Caki2 (cell line): ENCODE results near the gene TLE7. TPM values are rescaled to one million over a fixed set of nuclear protein-coding genes. Genes with fewer than 3 reads are reported as not detected.

Source experiments
- DNase-seq: peaks from one replicate; pipeline ENCODE4 v3.0.0-alpha.2; 2015; ENCODE audit warnings: low read depth
- in situ Hi-C: cut with HindIII; loops from 2 replicates; pipeline ENCODE4 v1.10.0; 2016; ENCODE audit warnings: low sequenced_read_pairs, low pct_unique_long_range_greater_than_20kb, mixed read lengths
- total RNA-seq: library from RNA; depleted of rRNA; stranded (reverse); fragments of >200 nt; shearing (Covaris generic); gene quantifications from 2 replicates; pipeline ENCODE4 v1.2.3, GENCODE V29; 2014; ENCODE audit warnings: low replicate concordance; rRNA removed

Gene TLE7
- total RNA-seq, 1 experiment from 2014 or later, result not detected

GRCh38 chr16:71399801-71400563 is 41.9 kb downstream of the TLE7 start:
- DNase-seq, result no peak
- in situ Hi-C loops, result no loop called here

DNA sequence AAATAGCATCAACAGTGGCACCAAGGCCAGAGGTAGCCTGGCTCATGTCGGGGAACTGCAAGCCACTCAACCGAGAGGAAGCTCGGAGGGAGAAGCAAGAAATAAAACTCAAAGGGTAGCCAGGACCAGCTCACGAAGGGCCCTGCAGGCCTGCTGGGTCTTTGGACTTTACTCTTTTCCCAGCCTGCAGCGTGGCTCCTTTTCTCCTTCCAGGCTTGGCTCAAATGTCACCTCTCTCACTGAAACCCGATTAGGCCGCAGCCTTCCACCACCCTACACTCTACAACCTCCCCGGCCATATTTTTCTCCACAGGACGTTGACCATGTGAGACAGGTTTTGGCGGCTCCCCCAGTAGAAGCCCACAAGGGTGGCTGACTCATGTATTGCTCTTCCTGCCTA is 45.3 kb downstream of the TLE7 start:
- in situ Hi-C loops, result no loop called here
- no peak for DNase-seq

- no peak for DNase-seq
- in situ Hi-C loops, result no loop called here
These were observed 52.5 kb downstream of the TLE7 start for GRCh38 chr16:71389330-71389729.

- no peak for DNase-seq
- in situ Hi-C loops, result no loop called here
These were observed 54.6 kb downstream of the TLE7 start for GRCh38 chr16:71387045-71387871.

DNA sequence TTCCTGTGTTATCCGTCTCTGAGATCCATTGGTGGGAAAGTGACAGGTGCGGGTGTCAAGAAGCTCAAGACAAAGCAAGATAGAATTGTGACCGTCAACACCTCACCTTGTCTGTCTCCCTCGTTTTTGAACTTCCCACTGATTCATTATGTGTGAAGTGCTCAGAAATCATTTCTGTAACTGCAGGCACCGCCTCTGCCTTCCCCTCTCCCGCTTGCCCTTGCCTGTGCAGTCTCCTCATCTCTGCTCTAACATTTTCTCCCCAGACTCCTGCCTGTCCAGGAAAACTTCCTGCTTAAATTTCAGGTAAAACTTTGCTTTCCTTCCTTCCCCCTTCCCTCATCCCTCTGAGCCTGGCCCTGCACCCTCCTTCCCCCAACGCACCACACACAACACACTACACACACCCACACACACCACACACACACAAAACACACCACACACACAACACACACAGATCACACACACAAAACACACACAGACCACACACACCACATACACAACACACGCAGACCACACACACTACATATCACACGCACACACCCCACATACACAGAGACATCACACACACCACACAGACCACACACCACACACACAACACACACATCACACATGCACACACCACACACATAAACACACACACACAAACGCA is 57.7 kb downstream of the TLE7 start:
- in situ Hi-C loops, result no loop called here

GRCh38 chr16:71383054-71383773 is 58.6 kb downstream of the TLE7 start:
- DNase-seq, result no peak
- in situ Hi-C loops, result no loop called here

More for the DNA sequence above, 57.7 kb downstream of the TLE7 start:
- DNase-seq, result no peak

DNA sequence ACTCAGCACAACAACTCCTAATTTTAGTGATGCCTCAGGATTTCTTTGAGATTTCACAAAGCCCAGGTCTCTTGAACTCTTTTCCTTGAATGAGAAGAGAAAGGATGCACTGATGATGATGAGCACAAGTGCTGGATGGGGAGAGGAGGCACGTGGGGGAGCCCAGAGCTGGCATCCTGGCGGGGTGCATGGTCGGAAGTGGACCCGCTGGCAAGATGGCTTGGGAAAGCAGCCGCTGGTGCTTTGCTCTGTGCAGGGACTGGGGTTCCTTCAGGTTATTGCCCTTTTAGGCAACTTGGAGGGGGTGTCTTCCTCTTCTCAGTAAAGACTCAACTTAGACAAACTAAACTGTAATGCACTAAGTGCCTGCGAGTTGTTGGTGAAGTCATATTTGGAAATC is 61.0 kb downstream of the TLE7 start:
- no peak for DNase-seq
- in situ Hi-C loops, result no loop called here

Other genes starting within 250 kb of the TLE7 start
- gene HYDIN, start 211.3 kb downstream of the TLE7 start, total RNA-seq, result 0.95 and 3.8 TPM in 2 replicates
- 20.0 and 27.4 TPM in 2 replicates for gene CMTR2, start 152.7 kb downstream of the TLE7 start, total RNA-seq
- 8.0 and 10.9 TPM in 2 replicates for gene CALB2, start 83.3 kb downstream of the TLE7 start, total RNA-seq
- 4.8 and 12.2 TPM in 2 replicates for gene ZNF23, start 20.2 kb upstream of the TLE7 start, total RNA-seq
- gene ZNF19, start 47.3 kb upstream of the TLE7 start, total RNA-seq, result 0.98 and 3.0 TPM in 2 replicates
- not detected in 2 replicates for gene CHST4, start 84.4 kb upstream of the TLE7 start, total RNA-seq
- not detected in 2 replicates for gene TAT, start 135.0 kb upstream of the TLE7 start, total RNA-seq
- gene MARVELD3, start 184.1 kb upstream of the TLE7 start, total RNA-seq, result not detected in 2 replicates